Measurements from ENCODE around the gene RPS24.
A peak's percentile ranks its signal among the peaks of the same experiment; 100 is the strongest.

RPS24 gene

DNA sequence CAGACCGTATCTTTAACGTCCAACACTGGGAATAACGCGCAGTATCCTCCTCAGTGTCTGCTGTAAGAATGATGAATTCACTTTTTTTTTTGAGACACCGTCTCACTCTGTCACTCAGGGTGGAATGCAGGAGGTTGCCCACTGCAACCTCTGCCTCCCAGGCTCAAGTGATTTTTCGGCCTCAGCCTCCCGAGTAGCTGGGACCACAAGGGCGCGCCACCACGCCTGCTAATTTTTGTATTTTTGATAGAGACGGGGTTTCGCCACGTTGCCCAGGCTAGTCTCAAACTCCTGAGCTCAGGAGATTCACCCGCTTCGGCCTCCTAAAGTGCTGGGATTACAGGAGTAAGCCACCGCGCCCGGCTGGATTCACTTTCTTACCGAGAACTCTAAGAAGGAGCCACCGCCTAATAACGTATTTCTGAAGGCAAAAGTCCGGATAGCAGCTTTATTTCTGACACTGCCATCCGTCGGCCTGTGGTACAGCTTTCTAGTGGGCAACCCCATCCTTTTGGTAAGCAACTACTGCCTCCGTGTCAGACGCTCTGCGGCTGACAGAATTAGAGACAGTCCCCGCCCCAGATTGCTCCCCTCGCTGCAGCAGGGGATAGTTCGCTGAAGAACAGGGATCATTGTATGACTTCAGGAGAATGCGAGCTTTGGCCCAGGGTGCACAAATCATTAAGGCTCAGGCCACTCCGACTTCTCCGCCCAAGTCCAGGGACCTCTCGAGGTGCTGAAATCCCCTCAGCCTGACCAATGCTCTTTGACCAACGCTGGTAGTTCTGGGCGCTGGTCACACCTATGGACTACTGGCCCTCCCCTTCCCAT is 5.0 kb upstream of the RPS24 start:
- DNase-seq, result peak; percentile 27 to 41

DNA sequence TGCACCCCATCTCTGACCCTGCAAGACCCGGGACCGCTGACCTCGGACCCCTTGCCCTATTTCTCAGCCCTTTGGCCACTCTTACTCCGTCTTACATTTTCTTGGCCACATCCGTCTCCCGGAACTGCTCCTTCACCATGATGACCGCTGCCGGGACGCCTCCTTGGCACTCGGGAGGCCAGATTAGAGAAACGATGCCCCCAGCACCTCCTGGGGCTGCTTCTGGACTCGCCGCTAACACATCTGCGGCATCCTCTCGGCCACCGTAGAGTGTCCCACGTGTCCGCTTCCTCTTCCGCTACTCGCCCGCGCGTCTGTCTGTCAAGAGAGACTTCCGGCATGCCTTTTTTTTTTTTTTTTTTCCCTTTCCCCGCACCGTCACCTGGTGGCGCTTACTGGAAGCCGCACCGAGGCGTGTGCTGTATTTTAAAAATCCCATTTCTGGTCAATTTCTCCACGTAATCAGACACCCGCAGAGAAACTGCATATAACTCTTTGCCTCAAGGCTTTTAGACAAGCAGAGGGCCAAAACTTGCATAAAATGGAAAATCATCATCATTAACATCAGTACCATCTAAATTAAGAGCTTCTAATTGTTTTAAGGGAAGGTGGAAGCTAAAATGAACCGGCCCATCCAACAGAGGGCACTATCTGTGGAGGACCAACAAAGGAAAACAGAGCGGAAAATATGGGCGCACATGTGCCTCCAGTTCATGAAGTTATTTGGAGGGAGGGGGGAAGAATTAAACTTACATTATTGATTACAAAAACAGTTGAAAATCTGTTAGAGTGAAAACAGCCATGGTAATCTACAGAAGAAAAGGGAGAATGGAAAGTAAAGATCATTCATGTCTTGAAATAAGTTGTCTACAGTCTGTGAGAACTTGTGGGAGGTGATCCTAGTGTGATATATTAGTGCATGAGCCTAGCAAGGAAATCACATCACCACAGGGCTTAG is 4.1 kb upstream of the RPS24 start, which contains the start of gene POLR3A:
POLR3A (minus strand) TSS at position 247 of the 958 bp plus-strand sequence; CDS start at position 139, 108 bp downstream.
- DNase-seq, result peak; percentile 91 to 93

DNA sequence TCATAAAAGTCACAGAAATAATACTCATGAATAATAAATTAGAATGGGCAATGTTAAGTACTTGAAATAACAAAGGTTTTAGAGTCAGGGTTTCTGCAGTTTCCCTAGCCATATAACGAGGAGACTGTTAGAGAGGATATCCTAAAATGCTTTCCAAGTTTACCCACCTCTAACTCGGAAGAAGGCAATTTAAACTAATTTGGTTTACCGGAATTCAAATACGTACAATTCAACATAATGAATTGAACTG is 351 bp upstream of the RPS24 start:
- DNase-seq, result no peak

DNA sequence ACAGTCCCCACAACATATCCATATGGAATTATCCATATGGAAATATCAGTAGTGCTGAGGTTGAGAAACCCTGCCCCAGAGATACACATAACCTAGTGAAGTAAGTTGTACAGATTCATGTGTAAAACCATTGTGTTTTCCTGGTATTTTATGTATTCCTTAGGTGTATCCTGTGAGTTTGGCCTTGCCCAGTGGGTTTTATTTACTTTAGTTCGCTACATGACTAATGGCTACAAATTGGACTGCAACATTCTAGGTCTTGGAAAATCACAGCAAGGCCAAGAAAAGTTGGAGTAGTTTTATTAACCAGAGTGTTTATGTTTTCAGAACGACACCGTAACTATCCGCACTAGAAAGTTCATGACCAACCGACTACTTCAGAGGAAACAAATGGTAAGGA is 1.4 kb downstream of the RPS24 start:
- no peak for DNase-seq

DNA sequence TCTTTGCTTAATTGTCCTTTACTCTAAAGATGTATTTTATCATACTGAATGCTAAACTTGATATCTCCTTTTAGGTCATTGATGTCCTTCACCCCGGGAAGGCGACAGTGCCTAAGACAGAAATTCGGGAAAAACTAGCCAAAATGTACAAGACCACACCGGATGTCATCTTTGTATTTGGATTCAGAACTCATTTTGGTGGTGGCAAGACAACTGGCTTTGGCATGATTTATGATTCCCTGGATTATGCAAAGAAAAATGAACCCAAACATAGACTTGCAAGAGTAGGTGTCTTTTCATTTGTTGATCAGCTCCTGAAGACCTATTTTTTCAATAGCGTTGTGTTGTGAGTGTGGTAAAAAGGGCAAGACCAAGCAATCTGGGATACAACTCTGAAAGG is 1.8 kb downstream of the RPS24 start:
- no peak for DNase-seq

DNA sequence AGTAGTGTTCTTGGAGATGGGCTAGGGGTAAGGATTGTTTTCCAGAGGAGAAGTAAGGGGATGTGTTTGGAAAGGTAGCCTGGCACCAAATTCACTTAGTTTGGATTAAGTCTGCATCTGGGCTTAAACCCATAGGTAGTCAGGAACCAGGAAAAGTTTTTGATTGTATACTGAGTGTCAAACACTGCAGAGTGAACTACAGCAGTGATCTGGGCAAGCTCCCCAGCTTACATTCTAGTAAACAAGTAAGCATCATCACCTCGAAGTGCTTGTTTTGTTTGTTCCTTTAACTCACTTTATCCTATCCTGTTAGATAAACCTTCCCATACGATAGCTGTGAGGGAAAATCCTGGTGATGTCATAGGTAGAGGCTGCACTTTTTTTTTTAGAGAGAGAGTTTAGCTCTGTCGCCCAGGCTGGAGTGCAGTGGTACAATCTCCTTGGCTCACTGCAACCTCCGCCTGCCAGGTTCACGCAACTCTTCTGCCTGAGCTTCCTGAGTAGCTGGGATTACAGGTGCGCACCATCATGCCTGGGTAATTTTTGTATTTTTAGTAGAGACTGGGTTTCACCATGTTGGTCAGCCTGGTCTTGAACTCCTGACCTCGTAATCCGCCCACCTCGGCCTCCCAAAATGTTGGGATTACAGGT is 2.4 kb downstream of the RPS24 start:
- DNase-seq, result no peak

DNA sequence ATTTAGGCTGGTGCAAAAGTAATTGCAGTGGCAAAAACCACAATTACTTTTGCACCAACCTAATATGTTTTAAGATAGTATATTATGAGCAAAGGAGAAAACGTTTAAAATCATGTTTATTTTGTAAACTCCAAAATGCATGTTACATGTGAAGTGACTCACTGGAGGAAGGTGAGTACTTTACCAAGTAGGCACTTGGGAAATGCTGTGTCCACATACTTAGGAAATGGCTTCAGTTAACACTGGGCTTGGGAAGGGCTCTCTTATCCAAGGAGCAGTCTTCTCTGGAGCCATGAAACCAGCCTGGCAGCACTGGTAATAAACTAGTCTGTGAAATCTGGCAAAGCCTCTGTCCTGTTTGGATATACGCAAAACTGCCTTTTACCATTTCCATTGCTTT is 4.4 kb downstream of the RPS24 start:
- DNase-seq, result no peak

DNA sequence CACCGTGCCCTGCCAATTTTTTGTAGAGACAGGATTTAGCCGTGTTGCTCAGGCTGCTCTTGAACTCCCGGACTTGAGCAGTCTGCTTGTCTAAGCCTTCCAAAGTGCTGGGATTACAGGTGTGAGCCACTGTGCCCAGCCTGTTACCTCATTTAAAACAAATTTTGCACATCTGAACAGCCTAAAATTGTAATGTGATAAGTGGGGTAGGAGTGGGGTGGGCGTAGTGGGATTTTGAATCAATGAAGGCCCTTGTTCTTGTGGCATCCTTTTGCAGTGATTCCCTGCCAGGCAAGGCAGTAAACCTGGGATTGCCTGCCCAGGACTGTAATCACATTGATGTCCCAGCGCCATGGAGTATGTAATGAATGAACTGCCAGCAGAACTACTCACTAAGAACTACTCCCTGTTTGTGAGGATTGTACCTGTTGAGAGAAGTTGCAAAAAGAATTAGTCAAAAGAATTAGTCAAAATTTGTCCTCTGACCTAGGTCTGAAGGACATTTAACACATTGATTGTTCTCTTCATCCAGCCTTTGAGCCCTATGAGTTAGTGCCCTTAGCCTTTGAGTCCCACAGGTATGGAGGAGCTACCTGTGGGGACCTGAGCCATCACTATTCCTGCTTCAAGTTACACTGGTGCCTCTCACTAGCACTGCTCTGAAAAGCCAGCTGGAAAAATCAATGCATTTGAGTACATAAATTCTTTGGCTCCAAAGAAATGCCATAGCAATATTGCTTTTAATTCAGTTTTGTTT is 5.3 kb downstream of the RPS24 start:
- no peak for DNase-seq

DNA sequence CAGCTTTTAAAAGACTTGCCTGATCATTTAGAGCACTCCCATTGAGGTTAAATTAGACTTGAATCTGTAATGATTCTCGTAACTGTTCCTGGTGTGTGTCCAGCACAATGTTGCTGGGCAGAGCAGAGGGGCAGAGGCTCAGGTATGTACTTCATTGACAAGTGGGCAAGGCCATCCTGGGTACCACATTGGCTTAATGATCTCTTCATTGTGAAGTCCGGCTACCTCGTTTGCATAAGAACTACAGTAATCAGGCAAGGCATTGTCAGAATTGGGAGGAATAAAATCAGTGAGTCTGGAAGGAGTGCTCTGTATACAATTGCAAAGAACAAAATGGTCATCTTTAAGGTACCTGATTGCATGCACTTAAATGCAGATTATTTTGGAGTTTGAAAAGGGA is 6.1 kb downstream of the RPS24 start:
- no peak for DNase-seq

DNA sequence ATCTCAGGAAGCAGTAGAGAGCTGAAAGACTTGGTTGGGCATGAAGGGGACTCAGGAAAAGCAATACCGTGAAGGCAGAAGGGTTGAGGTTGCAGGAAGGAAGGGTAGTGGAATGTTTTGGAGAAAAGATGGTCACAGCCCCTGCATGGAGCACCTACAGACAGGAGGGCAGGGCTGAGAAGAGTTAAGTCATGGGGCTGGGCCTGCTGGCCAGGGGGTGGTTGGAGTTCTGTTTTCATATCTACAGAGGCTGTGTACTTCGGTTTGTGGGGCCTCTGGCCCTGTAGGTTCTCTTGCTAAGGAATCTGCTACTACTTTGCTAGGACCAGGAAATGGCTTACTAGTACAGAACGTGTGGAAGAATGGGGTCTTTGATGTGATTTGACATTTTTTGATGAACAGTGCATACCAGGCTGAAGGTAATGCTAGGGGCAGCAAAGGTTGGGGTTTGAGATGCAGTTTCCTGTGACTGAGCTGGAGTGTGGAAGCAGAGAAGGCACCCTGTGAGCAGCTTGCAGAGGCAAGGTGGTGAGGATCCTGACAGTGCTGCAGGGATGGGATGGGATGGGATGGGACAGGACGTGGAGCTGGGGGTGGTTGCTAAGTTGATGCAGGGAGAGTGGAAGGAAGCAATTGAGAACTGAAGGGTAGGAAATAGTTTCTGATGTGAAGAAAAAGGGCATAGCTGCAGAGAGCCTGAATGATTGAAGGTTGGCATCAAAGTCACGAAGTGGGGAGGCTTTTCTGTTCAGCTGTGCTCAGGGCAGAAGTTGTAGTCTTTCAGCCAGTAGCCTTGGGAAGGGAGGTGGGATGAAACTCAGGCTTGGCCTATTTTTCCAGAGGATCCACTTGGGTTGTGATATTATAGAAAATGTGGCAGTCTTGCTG is 7.8 kb downstream of the RPS24 start:
- DNase-seq, result peak in 1 of 2 experiments; percentile 45

DNA sequence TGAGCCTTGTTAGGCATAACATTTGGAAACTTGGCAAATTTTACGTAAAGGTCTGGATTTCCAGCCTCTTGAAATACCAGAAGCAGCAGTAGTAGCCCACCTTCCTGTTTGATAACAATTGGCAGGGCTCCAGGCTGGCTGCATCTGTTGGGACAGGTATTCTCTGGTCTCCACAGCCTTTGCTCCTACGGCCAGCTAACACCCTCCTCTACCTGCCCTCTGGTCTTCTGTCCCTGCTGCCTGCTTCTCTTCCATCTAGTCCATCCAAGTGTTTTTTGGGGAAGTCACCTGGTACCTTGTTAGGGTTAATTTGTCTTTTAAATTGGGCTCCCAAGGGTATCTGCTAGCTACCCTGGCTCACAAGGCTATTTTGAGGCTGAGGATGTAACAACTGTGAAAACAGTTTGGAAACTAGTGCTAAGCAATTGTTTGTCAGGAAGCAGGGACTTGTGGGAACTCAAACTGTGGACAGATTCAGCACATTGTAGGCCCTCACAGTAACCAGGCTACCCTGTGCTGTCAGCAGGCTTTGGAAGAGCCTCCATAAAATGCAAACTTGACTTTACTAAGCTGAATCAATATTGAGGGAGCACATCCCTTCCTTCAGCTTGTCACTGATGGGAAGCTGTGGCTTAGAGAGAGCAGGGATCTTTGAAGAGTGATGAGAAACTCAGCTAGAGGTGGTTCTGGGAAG is 8.5 kb downstream of the RPS24 start:
- DNase-seq, result peak in 1 of 2 experiments; percentile 38

DNA sequence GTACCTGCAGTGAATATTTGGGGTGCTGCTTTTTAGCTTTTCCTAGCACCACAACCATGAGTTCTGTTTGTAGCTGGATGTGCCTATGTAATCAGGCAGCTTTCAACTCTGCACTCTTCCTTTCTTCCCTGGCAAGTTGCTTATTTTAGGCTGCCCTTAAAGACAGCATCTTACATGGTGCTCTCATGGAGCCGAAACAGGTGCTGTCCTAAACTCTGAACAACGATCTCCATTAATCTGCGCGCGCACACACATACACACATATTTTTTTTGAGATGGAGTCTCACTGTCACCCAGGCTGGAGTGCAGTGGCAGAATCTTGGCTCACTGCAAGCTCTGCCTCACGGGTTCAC is 9.1 kb downstream of the RPS24 start:
- DNase-seq, result no peak

DNA sequence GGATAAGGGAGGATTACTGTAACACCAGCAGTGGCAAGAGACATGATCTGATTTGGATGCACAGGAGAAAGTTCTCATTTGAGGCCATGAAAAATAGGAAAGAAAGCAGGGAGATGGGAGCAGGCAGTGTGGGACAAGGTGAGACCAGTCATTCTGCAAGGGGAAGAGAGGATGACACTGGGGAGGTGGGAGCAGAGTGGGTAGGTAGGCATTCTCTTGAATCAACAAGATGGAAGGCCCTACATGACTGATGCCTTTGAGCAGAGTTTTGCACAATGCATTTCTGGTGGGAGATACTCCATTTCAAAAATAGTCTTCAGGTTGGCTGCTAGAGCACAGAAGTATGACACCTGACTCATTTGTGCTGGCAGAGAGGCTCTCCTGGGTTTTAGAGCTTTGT is 10.5 kb downstream of the RPS24 start:
- DNase-seq, result no peak

DNA sequence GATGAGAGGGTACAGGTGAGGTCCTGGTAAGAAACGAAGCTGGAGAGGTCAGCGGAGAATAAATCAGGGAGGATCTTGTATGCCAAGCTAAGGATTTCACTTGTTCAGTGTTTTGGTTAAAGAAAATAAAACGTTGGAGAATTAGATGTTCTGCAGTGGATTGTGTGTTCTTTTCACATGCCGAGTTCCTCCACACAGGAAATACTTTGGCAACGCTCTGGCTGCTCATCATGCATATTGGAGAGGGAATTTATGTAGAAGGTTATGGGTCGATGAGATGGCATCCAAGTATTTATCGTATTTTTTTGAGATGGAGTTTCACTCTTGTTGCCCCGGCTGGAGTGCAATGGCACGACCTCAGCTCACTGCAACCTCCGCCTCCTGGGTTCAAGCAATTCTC is 11.0 kb downstream of the RPS24 start:
- DNase-seq, result no peak

DNA sequence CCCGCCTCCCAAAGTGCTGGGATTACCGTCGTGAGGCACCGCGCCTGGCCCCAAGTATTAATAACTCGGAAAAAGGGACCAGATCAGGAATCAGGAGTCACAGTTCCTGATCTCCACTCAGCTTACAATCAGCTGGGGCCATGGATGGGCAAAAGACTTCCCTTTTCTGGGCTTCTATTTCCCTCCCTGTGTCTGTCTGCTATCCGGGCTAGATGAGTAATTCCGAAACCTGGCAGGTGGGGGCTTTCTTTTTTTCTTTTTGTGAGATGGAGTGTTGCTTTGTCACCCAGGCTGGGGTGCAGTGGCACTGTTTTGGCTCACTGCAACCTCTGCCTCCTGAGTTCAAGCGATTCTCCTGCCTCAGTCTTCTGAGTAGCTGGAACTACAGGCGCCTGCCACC is 11.6 kb downstream of the RPS24 start:
- DNase-seq, result peak in 1 of 2 experiments; percentile 27

DNA sequence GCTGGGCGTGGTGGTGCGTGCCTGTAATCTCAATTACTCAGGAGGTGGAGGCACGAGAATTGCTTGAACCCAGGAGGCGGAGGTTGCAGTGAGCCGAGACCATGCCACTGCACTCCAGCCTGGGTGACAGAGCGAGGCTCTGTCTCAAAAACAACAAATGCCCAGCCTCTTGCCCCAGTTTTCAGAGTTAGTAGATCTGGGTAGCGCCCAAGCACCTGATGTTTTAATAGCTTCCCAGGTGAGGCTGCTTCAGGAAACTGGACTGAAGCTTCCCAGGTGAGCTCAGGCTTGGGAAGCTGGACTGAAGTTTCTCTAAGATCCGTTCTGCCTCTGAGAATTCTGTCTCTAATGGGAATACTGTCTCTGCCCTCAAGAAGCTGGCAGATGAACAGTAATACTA is 12.2 kb downstream of the RPS24 start:
- DNase-seq, result no peak

DNA sequence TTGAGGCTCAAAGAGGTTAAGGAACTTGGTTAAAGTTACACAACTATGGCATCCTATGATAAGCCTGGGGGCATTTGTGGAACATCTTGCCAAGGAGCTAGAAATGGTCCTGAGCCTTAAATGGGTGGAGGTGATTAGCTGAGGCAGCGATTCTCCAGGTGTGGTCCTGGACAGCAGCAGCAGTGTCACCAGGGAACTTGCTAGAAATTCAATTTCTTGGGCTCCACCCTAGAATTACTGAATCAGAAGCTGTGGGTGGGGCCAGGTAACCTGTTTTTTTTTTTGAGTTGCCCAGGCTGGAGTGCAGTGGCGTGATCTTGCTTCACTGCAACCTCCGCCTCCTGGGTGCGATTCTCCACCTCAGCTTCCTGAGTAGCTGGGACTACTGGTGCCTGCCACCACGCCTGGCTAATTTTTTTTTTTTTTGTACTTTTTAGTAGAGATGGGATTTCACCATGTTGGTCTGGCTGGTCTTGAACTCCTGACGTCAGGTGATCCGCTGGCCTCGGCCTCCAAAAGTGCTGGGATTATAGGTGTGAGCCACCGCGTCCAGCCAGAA is 13.1 kb downstream of the RPS24 start:
- DNase-seq, result no peak

DNA sequence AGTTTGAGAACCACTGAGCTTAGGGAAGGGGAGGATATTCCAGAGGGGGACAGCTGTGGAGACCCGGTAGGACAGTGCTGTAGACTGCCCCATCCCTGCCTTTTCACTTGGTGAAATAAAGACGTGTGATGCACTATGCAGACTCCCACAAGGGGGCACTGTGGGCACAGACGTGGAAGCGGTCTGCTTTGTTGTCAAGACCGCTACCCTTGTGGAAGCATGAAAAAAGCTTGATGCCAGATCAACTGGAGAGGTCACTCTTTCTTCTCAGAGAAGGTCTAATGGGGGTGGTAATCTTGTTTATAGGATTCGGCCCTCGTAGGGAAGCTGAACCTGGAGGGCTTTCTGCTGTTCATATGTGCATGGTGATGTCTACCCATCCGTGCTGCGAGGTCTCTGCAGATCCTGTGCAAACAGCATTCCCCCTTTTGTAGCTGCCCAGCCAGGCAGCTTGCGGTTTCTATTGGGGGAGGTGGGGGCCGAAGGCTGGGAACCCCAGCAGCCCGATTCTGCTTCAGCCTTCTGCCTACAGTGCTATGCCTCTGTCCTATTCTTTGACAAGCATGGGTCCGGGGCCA is 13.7 kb downstream of the RPS24 start:
- DNase-seq, result peak; percentile 90

DNA sequence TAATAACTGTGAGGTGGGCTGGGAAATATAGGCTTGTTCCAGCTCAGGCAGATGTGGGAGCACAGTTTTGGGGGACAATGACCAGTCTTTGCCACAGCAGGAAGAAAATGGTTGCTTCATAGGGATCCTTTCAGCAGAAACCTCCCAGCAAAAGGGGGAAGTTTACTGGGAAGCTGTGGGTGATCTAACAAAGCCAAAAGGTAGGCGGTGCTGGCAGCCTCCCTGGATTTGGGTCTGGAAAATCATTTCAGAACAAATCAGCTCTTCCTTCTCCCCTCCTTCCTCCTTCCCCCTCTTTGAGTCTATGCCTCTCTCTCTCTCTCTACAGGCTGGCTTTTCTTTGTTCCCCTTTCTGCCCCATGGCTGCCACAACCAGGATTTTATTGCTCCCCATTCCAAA is 16.2 kb downstream of the RPS24 start:
- no peak for DNase-seq

DNA sequence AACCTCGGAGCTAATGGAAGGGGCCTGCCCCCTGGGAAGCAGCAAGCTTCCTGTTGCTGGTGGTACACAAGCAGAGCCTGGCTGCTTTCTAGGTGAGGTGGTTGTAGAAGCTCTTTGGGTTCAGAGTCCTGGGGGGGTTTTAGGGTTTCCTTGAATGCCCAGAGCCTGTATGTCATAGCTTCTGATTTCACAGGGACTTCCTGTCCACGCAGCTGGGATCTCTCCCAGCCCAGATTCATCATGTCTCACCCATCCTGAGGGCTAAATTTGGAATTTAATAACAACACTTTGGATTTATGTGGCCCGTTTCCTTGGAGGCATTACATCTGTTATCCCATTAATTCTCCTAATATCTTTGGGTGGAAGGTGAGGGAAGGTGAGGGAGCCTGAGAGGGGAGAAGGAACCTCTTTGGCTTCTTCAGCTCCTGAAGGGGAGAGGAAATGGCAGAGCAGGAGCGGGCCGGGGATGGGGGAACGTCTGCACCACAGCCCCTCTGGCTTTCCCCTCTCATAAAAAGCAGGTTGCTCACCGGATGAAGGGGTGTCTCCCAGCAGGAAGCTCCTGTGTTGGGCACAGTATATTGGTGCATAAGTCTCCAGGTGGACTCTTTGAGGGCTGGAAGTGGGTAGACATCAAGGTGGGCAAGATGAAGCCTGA is 19.7 kb downstream of the RPS24 start:
- DNase-seq, result no peak
